ENCODE measurements around the gene TRIOBP. TPM values are rescaled to one million over a fixed set of nuclear protein-coding genes. Genes with fewer than 3 reads are reported as not detected.
"Not testable (repeated sequence)": the region's sequence is repeated elsewhere in the genome, so short reads cannot be mapped to it uniquely, and the experiment has no call there.

Gene TRIOBP
- polyA plus RNA-seq, 1 donor from 2014 or later, result 16.1 TPM

DNA sequence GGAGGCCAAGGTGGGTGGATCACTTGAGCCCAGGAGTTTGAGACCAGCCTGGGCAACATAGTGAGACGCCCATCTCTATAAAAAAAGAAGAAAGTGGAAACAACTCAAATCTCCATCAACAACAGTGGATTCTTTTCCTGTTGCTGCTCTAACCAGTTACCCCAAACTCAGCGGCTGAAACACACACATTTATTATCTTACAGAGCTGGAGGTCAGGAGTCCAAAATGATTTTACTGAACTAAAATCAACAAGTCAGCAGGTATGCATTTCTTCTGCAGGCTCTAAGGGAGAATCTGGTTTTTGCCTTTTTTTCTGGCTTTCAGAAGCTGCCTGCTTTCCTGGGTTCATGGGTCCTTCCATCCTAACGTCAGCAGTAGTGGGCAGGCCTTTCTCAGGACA, 99.2 kb downstream of the TRIOBP start:
- H3K27me3 Mint-ChIP-seq, result peaks cover 9% of the 10 kb centered on the region
- no peaks in the 10 kb centered on the region for H3K9me3 Mint-ChIP-seq
- no peaks in the 10 kb centered on the region for H3K36me3 Mint-ChIP-seq
- no peak overlapping the region for H3K4me3 Mint-ChIP-seq
- no peak overlapping the region for H3K27ac Mint-ChIP-seq
- peaks cover 5 to 7% (median 7%) of the 10 kb centered on the region in 3 donors for H3K4me1 Mint-ChIP-seq

DNA sequence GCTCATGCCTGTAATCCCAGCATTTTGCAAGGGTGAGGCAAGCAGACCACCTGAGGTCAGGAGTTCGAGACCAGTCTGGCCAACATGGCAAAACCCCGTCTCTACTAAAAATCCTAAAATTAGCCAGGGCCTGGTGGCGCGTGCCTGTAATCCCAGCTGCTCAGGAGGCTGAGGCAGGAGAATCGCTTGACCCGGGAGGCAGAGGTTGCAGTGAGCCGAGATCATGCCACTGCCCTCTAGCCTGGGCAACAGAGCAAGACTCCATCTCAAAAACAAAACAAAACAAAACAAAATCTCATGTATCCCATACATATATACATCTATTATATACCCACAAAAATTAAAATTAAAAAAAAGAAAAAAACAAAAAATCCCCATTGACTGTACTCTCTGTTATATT, 100.4 kb downstream of the TRIOBP start:
- peaks cover 10% of the 10 kb centered on the region for H3K27me3 Mint-ChIP-seq
- H3K4me1 Mint-ChIP-seq, H3K27ac Mint-ChIP-seq, H3K36me3 Mint-ChIP-seq, H3K9me3 Mint-ChIP-seq, H3K4me3 Mint-ChIP-seq: not testable (repeated sequence)

DNA sequence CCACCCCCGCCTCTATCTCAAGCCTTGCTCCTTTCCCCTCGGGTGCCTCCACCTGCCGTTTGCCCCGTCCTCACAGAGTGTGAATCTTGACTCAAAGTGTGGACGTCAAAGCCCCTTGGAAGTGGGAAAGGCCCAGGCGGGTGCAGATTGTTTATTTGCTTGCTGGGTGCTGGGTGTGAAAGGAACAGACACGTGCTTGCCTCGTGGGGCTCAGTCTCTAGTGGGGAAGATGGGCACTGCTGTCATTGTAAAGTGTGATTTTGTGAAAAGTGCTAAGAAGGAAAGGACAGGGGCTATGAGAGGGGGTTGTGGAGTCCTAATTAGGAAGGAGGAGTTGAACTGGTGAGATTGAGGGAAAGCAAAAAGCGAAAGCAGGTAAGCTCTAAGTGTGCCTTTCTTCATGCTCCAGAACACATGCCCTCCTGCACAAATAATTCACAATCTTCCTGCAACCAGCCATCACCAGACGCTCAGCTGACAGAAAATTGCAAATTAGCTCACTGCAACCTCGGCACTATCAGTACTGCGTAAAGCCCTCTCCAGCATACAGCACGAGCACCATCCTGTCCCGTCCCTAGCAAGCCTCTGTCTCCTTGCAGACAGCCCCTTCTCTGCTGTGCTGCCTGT, 101.1 kb downstream of the TRIOBP start:
- Mint-ChIP-seq H3K27me3 (peaks cover 15% of the 10 kb centered on the region), H3K27ac (peak overlapping the region in 1 of 3 donors; percentile 44), H3K4me1 (peaks cover 5 to 12% (median 11%) of the 10 kb centered on the region in 3 donors), H3K4me3 (peak overlapping the region in 2 of 4 donors; percentile 7 to 55), H3K9me3 (no peaks in the 10 kb centered on the region), H3K36me3 (no peaks in the 10 kb centered on the region)

DNA sequence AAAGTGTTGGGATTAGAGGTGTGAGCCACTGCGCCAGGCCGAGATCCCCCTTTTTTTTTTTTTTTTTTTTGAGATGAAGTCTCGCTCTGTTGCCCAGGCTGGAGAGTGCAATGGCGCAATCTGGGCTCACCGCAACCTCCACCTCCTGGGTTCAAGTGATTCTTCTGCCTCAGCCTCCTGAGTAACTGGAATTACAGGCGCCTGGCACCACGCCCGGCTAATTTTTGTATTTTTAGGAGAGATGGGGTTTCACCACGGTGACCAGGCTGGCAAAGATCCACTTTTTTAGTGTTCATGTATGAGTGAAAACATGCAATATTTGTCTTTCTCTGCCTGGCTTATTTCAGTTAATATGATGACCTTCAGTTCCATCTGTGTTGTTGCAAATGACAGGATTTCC, 103.1 kb downstream of the TRIOBP start:
- Mint-ChIP-seq H3K27me3 (peaks cover 28% of the 10 kb centered on the region), H3K4me1 (peaks cover 5 to 14% (median 13%) of the 10 kb centered on the region in 3 donors), H3K4me3 (peak overlapping the region in 1 of 4 donors; percentile 16)
- H3K27ac Mint-ChIP-seq, H3K9me3 Mint-ChIP-seq, H3K36me3 Mint-ChIP-seq: not testable (repeated sequence)

DNA sequence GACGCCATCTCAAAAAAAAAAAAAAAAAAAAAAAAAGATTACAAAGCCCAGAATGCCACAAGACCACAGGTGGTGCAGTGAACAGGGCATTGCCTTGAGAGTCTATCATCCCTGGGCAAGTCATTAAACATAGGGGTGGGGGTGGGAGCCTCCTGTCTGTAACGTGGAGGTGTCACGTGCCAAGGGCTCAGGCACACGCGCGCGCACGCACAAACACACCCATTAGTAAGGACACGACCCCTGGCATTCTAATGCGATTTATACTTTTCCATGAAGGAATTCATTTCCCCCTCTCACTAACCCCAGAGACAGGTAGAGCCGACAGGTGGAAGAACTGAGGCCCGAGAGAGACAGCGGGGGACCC, 105.1 kb downstream of the TRIOBP start:
- Mint-ChIP-seq H3K4me3 (peak overlapping the region in 2 of 4 donors; percentile 42 to 46), H3K36me3 (no peaks in the 10 kb centered on the region), H3K9me3 (peaks cover 0 to 2% (median 0%) of the 10 kb centered on the region in 3 donors), H3K27me3 (peaks cover 42% of the 10 kb centered on the region), H3K4me1 (peaks cover 17 to 26% (median 17%) of the 10 kb centered on the region in 3 donors), H3K27ac (no peak overlapping the region)

DNA sequence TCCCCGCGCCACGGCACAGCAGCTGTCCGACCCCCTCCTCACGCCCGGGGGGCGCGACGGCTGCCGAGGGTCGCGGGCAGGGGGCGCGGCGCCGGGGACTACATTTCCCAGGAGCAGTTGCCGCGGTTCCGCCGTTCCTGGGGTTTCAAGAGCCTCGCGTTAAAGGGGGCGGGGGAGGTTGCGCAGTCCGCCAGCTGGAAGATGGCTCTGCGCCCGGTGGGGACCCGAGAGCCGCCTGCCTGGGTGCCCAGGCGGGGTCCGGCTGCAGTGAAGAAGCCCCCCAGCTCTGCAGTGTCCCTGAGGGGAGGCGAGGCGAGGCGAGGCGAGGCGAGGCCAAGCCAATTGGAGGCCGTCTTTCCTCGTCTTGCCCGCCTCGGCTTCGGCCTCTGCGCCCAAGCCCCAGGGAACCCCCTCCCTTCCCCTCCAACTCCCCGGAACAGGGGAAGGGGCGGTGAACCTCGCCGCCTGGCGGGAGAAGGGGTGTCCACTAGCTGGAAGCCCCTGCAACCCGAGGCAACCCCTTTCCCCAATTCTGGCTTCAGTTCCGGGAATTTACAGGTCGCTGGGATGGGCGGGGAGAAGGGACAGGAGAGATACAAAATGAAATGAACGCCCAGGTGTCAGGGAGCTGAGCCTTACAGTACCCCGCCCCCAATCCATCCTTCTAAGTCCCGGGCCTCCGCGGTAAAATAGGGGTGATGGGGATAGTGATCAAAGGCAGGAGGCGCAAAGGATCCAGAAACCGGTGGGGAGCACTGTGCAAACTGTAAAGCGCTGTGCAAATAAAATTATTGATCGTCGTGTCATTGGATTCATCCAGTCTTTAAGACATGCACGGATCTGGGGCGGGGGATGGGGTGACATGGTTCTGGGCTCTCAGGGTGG, 105.7 kb downstream of the TRIOBP start:
- no peak overlapping the region for H3K27ac Mint-ChIP-seq
- peaks cover 46% of the 10 kb centered on the region for H3K27me3 Mint-ChIP-seq
- H3K4me1 Mint-ChIP-seq, result peaks cover 17 to 28% (median 17%) of the 10 kb centered on the region in 3 donors
- H3K9me3 Mint-ChIP-seq, result peaks cover 0 to 2% (median 0%) of the 10 kb centered on the region in 3 donors
- H3K4me3 Mint-ChIP-seq, result peak overlapping the region; percentile 21 to 91 (median 54)
- H3K36me3 Mint-ChIP-seq, result no peaks in the 10 kb centered on the region

DNA sequence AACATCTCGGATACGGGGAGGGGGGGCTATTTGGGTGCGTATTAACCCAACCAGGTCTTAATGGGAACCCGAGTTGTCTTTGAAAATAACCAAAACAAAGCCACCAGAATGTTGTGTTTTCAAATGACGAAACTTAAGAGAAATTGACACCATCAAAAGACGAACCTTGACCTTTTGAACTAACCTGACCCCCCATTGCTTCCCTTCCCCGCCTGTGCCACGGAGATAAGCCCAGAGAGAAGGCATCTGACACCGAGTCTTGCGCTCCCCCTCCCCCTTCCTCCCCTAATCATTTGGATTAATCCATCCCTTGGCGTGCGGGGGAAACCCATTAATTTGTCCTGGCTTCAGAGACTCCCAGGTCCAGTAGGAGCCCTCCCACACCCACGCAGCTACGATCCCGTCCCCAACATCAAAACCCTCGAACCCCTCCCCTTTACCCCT, 106.4 kb downstream of the TRIOBP start:
- H3K27me3 Mint-ChIP-seq, result peaks cover 48% of the 10 kb centered on the region
- H3K9me3 Mint-ChIP-seq, result peaks cover 0 to 2% (median 0%) of the 10 kb centered on the region in 3 donors
- peaks cover 12 to 26% (median 20%) of the 10 kb centered on the region in 3 donors for H3K4me1 Mint-ChIP-seq
- H3K4me3 Mint-ChIP-seq, result peak overlapping the region in 3 of 4 donors; percentile 21 to 91 (median 61)
- H3K27ac Mint-ChIP-seq, result no peak overlapping the region
- H3K36me3 Mint-ChIP-seq, result no peaks in the 10 kb centered on the region

DNA sequence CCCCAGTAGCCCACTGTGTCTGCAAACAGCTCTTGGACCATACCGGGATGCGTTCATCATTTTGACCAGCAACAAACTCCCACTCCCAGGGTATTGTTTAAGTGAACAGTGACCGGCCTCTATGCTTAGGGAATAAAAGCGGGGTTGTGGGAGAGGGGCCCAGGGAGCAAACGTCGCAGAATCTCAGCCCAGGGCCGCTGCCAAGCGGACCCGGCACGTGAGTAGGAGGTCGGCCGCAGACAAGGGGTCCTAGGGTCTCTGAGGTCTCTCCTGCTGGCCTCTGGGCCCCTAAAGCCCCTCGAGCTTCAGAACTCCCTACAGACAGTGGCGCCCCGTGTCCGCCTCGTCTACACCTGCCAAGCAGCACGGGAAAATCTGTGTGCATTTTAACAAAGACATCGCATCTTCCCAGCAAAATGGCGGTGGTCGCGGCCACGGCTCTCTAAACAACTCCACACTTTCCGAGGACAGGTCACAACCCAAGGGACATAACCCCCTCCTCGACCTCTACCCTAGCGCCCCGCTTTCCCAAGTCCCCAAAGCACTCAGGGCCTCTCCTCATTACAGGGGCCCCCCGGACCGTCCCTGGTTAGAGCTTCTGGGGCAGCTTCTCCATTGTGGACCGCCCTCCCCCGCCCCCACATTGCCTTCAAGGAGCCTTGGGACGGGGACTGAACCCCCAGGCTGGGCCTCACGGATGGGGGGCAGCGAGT, 106.9 kb downstream of the TRIOBP start:
- peaks cover 10 to 27% (median 22%) of the 10 kb centered on the region in 3 donors for H3K4me1 Mint-ChIP-seq
- peak overlapping the region in 1 of 3 donors; percentile 85 for H3K27ac Mint-ChIP-seq
- peaks cover 52% of the 10 kb centered on the region for H3K27me3 Mint-ChIP-seq

DNA sequence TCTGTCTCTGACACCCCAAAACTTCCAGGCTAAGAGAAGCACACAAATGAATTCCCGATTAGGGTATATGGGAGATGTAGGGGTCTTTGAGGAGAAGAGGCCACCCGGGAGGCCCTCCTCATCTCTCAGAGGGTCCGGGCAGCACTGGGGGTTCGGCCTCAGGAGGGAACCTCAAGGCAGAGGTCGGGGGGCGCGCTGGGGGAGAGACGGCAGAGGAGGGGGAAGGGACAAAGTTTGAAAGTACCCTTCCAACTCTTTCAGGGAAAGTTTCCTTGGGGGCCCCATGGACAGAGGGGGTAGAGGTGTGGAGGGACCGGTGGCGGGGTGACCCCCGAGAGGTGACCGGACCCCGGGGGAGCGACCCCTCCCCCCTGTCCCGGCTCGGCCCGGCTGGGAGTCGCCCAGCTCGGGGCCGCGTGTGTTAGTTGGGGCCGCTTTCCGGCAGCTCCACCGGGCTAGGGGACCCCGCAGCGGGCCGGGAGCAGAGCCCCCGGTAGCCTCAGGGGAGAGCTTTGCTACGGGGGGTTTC, 107.6 kb downstream of the TRIOBP start:
- peaks cover 0 to 2% (median 0%) of the 10 kb centered on the region in 3 donors for H3K9me3 Mint-ChIP-seq
- H3K4me3 Mint-ChIP-seq, result peak overlapping the region; percentile 25 to 79 (median 68)
- H3K4me1 Mint-ChIP-seq, result peaks cover 10 to 27% (median 22%) of the 10 kb centered on the region in 3 donors

More for the DNA sequence above, 106.9 kb downstream of the TRIOBP start:
- peak overlapping the region; percentile 25 to 79 (median 68) for H3K4me3 Mint-ChIP-seq
- peaks cover 0 to 2% (median 0%) of the 10 kb centered on the region in 3 donors for H3K9me3 Mint-ChIP-seq
- H3K36me3 Mint-ChIP-seq, result no peaks in the 10 kb centered on the region

DNA sequence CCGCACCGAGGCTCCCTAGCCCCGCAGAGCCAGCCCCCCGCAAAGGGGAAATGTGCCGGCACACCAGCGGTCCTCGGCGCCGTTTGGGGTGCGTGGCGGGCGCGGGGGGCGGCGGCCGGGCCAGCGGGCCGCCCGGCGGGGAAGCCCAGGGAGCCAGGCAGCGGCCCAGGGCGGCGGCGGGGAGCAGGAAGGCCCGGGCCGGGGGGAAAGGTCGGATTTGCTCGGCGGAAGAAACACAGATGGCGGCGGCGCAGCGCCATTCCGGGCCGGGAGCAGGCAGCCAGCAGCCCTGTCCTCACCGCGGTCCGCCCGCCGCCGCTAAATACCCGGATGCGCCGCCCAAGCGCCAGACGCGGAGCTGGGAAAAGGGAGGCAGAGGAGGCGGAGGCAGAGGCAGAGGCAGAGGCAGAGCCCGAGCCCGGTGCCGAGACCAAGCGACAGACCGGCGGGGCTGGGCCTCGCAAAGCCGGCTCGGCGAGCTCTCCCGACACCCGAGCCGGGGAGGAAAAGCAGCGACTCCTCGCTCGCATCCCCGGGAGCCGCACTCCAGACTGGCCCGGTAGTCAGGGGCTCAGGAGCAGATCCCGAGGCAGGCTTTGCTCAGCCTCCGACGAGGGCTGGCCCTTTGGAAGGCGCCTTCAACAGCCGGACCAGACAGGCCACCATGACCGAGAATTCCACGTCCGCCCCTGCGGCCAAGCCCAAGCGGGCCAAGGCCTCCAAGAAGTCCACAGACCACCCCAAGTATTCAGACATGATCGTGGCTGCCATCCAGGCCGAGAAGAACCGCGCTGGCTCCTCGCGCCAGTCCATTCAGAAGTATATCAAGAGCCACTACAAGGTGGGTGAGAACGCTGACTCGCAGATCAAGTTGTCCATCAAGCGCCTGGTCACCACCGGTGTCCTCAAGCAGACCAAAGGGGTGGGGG, 108.3 kb downstream of the TRIOBP start:
- H3K36me3 Mint-ChIP-seq, result no peaks in the 10 kb centered on the region
- peaks cover 12 to 27% (median 20%) of the 10 kb centered on the region in 3 donors for H3K4me1 Mint-ChIP-seq
- peak overlapping the region; percentile 43 to 79 (median 68) for H3K4me3 Mint-ChIP-seq
- H3K9me3 Mint-ChIP-seq, result peaks cover 0 to 2% (median 0%) of the 10 kb centered on the region in 3 donors
- peaks cover 58% of the 10 kb centered on the region for H3K27me3 Mint-ChIP-seq
- peak overlapping the region in 2 of 3 donors; percentile 21 to 79 for H3K27ac Mint-ChIP-seq

More for the DNA sequence above, 107.6 kb downstream of the TRIOBP start:
- Mint-ChIP-seq H3K27ac (peak overlapping the region in 1 of 3 donors; percentile 85), H3K27me3 (peaks cover 55% of the 10 kb centered on the region), H3K36me3 (no peaks in the 10 kb centered on the region)

DNA sequence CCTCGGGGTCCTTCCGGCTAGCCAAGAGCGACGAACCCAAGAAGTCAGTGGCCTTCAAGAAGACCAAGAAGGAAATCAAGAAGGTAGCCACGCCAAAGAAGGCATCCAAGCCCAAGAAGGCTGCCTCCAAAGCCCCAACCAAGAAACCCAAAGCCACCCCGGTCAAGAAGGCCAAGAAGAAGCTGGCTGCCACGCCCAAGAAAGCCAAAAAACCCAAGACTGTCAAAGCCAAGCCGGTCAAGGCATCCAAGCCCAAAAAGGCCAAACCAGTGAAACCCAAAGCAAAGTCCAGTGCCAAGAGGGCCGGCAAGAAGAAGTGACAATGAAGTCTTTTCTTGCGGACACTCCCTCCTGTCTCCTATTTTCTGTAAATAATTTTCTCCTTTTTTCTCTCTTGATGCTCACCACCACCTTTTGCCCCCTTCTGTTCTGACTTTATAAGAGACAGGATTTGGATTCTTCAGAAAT, 109.0 kb downstream of the TRIOBP start:
- H3K27me3 Mint-ChIP-seq, result peaks cover 56% of the 10 kb centered on the region
- peaks cover 12 to 24% (median 17%) of the 10 kb centered on the region in 3 donors for H3K4me1 Mint-ChIP-seq
- H3K27ac Mint-ChIP-seq, result peak overlapping the region; percentile 8 to 79 (median 21)
- H3K4me3 Mint-ChIP-seq, result peak overlapping the region in 3 of 4 donors; percentile 43 to 79 (median 74)
- peaks cover 0 to 2% (median 0%) of the 10 kb centered on the region in 3 donors for H3K9me3 Mint-ChIP-seq
- H3K36me3 Mint-ChIP-seq, result no peaks in the 10 kb centered on the region

DNA sequence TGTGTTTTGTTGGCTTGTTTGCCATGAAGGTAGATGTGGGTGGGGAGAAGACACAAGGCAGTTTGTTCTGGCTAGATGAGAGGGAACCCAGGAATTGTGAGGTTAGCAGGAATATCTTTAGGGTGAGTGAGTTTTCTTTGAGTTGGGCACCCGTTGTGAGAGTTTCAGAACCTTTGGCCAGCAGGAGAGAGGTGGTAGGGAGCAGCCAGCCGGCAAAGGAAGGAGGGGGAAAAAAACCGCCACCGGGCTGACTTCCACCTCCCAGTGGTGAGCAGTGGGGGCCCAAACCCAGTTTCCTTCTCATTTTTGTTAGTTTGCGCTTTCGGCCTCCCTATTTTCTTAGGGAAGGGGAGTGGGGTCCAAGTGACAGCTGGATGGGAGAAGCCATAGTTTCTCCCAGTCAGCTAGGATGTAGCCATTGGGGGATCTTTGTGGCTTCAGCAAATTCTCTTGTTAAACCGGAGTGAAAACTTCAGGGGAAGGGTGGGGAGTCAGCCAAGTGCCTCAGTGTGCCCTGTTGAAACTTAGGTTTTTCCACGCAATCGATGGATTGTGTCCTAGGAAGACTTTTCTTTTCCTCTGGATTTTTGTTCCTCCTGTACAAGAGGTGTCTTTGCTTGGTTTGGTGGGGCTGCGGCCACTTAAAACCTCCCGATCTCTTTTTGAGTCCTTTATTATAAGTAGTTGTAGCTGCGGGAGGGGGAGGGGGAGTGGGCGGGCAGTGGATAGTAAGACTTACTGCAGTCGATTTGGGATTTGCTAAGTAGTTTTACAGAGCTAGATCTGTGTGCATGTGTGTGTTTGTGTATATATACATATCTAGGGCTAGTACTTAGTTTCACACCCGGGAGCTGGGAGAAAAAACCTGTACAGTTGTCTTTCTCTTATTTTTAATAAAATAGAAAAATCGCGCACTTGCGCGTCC, 109.8 kb downstream of the TRIOBP start:
- Mint-ChIP-seq H3K27me3 (peaks cover 56% of the 10 kb centered on the region), H3K9me3 (peaks cover 0 to 2% (median 0%) of the 10 kb centered on the region in 3 donors), H3K4me3 (peak overlapping the region; percentile 2 to 87 (median 57)), H3K27ac (peak overlapping the region in 2 of 3 donors; percentile 19 to 79), H3K36me3 (no peaks in the 10 kb centered on the region), H3K4me1 (peaks cover 12 to 24% (median 17%) of the 10 kb centered on the region in 3 donors)

Measured in IgD-negative memory B cell (primary cell).